GM13977 (cell line): ENCODE data around the gene ZNF432.

Experiments
- DNase-seq: peaks from one replicate; pipeline ENCODE4 v3.0.0; 2012; ENCODE audit warnings: low spot score
- in situ Hi-C: fragments of 300-500 bp; cut with MboI; formaldehyde crosslinking; loops from one replicate; pipeline ENCODE4 v1.12.0; 2022; ENCODE audit warnings: low sequenced_read_pairs, low pct_unique_long_range_greater_than_20kb, mixed read lengths, inconsistent platforms; ENCODE audit not compliant: unreplicated experiment
- TF ChIP-seq, protein P1 (sequence below): IDR thresholded peaks from 2 replicates; pipeline ENCODE4 v1.5.1; 2012; ENCODE audit warnings: mild to moderate bottlenecking, control low read depth; ENCODE audit not compliant: insufficient read depth; ENCODE audit errors: extremely low read depth, missing control alignments

The ZNF432 gene

DNA sequence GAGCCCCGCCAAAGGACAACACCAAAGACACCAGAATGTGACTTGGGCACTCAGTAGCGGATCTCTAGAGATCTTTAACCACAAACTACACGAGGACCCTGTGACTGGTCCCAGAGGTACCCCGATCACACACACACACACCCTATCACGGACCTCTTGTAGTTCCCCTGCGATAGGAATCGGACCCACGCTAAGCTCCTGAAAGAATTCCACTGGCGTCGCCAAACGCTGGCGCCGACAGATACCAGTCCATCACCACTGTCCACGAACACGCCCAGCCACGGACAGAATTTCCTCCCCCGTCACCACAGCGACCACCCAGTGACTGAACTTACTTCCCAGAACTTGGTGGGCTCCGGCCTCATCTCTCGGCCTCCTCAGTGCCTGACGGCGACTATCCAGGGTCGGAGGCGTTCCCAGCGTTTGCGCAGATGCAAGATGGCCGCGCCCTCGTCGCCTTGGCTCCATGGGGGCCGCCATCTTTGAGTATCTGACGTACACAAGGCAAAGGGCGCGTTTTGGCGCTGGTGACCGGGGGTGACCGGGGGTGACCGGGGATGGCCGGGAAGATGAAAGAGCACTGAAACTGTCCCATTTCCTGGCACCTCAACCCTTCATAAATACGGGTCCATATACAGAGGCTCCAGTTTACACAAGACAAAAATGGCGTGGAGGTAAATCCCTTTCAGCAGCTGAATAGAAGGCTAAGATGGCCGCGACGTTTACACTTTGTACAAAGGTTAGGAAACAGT lies 40.7 kb downstream of the ZNF432 start, which contains the start of gene ZNF615:
Gene ZNF615, minus strand, starts transcription at position 406 of the 752 bp plus-strand sequence. CDS start 4,500 bp downstream, outside the sequence.
- in situ Hi-C loops = no loop called here
- DNase-seq = peak; percentile 81
- TF ChIP-seq, protein P1, sequence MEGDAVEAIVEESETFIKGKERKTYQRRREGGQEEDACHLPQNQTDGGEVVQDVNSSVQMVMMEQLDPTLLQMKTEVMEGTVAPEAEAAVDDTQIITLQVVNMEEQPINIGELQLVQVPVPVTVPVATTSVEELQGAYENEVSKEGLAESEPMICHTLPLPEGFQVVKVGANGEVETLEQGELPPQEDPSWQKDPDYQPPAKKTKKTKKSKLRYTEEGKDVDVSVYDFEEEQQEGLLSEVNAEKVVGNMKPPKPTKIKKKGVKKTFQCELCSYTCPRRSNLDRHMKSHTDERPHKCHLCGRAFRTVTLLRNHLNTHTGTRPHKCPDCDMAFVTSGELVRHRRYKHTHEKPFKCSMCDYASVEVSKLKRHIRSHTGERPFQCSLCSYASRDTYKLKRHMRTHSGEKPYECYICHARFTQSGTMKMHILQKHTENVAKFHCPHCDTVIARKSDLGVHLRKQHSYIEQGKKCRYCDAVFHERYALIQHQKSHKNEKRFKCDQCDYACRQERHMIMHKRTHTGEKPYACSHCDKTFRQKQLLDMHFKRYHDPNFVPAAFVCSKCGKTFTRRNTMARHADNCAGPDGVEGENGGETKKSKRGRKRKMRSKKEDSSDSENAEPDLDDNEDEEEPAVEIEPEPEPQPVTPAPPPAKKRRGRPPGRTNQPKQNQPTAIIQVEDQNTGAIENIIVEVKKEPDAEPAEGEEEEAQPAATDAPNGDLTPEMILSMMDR = no peak

DNA sequence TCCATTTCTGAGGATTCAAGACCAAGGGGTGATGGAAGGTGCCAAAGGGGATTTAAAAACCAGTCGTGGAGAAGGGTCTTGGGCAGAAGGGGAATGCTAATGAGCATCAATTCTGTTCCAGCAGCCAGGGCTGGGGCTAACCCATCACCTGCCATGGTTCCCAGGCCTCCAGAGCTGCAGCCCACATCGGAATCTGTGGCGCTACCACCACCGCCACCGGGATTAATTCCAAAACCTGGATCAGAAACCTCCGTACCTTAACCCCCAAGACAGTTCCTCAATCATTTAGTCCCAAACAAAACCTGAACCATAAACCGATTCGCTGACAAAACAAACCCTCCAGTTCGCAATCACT lies 41.2 kb downstream of the ZNF432 start:
- no peak for DNase-seq
- TF ChIP-seq, protein P1 = no peak
- in situ Hi-C loops = no loop called here

DNA sequence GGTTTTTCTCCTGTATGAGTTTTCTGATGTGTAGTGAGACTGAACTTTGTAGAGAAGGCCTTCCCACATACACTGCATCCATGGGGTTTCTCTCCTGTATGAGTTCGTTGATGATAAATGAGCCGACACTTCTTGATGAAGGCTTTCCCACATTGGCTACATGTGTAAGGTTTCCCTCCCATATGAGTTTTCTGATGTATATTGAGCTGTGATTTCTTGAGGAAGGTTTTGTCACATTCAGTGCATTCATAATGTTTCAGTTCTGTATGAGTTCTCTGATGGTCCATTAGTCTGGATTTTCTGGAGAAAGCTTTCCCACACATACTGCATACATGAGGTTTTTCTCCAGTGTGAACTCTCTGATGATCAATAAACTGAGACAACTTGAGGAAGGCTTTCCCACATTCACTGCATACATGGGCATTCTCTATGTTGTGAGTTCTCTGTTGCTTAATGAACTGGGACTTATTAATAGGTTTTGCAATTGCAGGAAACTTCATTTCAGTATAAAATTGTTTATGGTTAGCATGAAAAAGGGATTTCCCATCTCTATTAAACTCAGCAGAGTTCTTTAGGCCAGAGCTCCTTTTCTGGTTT lies 54.5 kb downstream of the ZNF432 start:
- TF ChIP-seq, protein P1 = no peak
- no peak for DNase-seq
- in situ Hi-C loops = no loop called here

DNA sequence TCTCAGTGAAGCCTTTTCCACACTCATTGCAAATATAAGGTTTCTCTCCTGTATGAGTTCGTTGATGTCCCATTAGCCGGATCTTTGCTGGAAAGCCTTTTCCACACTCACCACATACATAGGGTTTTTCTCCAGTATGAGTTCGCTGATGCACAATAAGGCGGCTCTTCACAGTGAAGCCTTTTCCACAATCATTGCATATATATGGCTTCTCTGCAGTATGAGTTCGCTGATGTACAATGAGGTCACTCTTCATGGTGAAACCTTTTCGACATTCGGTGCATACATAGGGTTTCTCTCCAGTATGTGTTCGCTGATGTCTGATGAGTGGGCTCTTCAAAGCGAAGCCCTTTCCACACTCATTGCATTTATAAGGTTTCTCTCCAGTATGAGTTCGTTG lies 55.2 kb downstream of the ZNF432 start:
- TF ChIP-seq, protein P1 = no peak
- in situ Hi-C loops = no loop called here
- no peak for DNase-seq

DNA sequence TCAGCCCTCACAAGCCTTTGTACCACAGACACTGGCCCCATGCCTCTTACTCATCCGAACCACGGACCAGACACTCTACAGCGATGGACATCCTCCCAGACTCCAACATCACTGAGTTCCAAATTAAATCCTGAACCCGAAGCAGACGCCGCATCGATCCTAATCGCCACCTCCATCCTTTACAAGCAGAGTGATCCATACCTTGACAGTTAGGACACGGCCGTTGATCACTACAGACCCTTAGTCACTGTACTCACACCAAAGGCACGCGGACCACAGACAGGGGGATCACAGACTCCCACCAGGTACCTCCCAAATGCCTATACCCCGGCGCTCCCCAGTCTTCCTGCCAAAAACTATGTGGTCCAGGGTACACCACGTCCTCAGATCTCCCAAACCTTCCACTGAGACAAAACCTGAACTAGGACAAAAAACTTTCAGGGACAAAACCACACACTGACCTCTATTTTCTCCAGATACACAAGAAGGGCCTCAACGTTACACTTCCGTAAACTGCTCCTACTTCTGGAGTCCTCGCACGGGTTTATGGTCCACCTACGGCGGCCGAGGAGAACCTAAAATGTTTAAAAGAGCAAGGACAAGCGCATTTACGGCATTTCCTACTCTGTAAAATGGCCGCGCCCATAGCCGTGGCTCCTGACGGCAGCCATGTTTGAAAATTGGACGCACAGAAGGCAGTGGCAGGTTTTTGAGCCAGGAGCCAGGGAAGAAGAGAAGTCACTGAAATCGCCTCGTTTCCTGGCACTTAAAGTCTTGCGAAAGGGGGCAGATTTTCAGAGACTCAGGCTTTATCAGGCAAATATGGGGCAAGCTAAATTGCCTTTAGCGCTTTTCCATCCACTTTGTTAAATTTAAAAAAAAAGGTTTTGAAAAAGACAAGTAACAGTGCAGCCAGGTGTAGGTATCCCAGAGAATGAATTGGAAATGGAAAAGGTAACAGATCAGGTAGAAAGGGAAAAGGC lies 62.0 kb downstream of the ZNF432 start, which contains the start of gene ZNF350:
Gene ZNF350, minus strand, starts transcription at position 532 of the 983 bp plus-strand sequence. CDS start 12,480 bp downstream, outside the sequence.
- TF ChIP-seq, protein P1 = no peak
- in situ Hi-C loops = no loop called here
- DNase-seq = peak; percentile 79

DNA sequence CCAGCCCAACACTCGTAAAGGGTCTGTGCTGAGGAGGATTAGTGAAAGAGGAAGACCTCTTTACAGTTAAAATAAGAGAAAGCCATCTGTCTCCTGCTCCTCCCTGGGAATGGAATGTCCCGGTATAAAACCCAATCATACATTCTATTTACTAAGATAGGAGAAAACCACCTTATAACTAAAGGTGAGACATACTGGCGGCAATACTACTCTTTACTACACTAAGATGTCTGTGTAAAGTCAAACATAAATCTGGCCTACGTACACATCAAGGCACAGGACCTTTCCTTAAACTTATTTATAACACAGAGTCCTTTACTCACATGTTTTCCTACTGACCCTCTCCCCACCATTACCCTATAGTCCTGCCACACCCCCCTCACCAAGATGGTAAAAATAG lies 65.3 kb downstream of the ZNF432 start:
- no peak for DNase-seq
- TF ChIP-seq, protein P1 = no peak
- in situ Hi-C loops = no loop called here
